IPS-11a (cell line): ENCODE results near the gene COL18A1.
"Not testable (repeated sequence)": the region's sequence is repeated elsewhere in the genome, so short reads cannot be mapped to it uniquely, and the experiment has no call there.

Experiments
- H3K4me3 ChIP-seq: one replicate; pipeline ENCODE4 v1.5.1; 2013; ENCODE audit warnings: low read depth, low read length, control low read depth

The COL18A1 gene

GRCh38 chr21:45513003-45513717, 108.2 kb downstream of the COL18A1 start:
- no peak overlapping the region for H3K4me3 ChIP-seq

- no peak overlapping the region for H3K4me3 ChIP-seq
Observed at GRCh38 chr21:45513741-45514310, 108.9 kb downstream of the COL18A1 start.

- H3K4me3 ChIP-seq: no peak overlapping the region
Observed at GRCh38 chr21:45514311-45515021, 109.5 kb downstream of the COL18A1 start.

- H3K4me3 ChIP-seq: no peak overlapping the region
Observed at GRCh38 chr21:45515241-45516061, 110.5 kb downstream of the COL18A1 start.

GRCh38 chr21:45516071-45516670, 111.2 kb downstream of the COL18A1 start:
- no peak overlapping the region for H3K4me3 ChIP-seq

GRCh38 chr21:45516671-45517151, 111.7 kb downstream of the COL18A1 start:
- no peak overlapping the region for H3K4me3 ChIP-seq

GRCh38 chr21:45517249-45518065, 112.5 kb downstream of the COL18A1 start:
- H3K4me3 ChIP-seq: no peak overlapping the region

- no peak overlapping the region for H3K4me3 ChIP-seq
Observed at GRCh38 chr21:45518742-45519141, 113.8 kb downstream of the COL18A1 start.

- no peak overlapping the region for H3K4me3 ChIP-seq
Observed at GRCh38 chr21:45519182-45519581, 114.2 kb downstream of the COL18A1 start.

- no peak overlapping the region for H3K4me3 ChIP-seq
Observed at GRCh38 chr21:45521241-45521640, 116.3 kb downstream of the COL18A1 start.

GRCh38 chr21:45522381-45522780, 117.4 kb downstream of the COL18A1 start:
- no peak overlapping the region for H3K4me3 ChIP-seq

- no peak overlapping the region for H3K4me3 ChIP-seq
Observed at GRCh38 chr21:45522986-45523385, 118.0 kb downstream of the COL18A1 start.

- H3K4me3 ChIP-seq: no peak overlapping the region
Observed at GRCh38 chr21:45523411-45524101, 118.6 kb downstream of the COL18A1 start.

- H3K4me3 ChIP-seq: no peak overlapping the region
Observed at GRCh38 chr21:45524756-45525152, 119.8 kb downstream of the COL18A1 start.

- no peak overlapping the region for H3K4me3 ChIP-seq
Observed at GRCh38 chr21:45525153-45525909, 120.4 kb downstream of the COL18A1 start.

GRCh38 chr21:45525910-45526306, 120.9 kb downstream of the COL18A1 start:
- H3K4me3 ChIP-seq: no peak overlapping the region

GRCh38 chr21:45527151-45527999, 122.4 kb downstream of the COL18A1 start:
- H3K4me3 ChIP-seq: not testable (repeated sequence)
